ENCODE measurements around the gene GINS2.

Gene GINS2

GRCh38 chr16:85689285-85689949 lies 663 bp upstream of the GINS2 start:
- no peak for DNase-seq

- DNase-seq, result no peak
These were observed 893 bp downstream of the GINS2 start for GRCh38 chr16:85687651-85688471.

DNA sequence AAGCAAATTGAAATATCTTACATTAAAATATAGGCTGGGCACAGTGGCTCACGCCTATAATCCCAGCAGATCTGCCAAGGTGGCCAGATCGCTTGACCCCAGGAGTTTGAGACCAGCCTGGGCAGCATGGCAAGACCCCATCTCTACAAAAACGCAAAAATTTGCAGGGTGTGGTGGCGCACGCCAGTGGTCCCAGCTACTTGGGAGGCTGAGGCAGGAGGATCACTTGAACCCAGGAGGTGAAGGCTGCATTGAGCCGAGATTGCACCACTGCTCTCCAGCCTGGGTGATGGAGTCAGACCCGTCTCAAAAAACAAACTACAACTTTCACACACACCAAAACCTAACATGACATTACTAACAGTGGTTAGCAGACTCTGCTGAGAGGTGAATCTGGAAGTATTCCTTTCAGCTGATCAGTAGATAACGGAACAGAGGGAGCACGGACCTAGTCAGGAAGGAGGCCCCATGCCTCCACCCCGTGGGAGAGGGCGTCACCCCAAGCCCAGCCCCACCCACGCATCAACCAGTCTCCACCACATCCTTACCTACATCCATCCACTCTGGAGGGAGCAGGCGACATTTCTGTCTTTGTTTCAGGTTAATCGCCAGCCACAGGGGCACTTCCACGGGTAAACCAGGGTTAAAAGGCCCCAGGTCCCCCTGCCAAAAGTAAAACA lies 1.7 kb downstream of the GINS2 start:
- no peak for DNase-seq

- no peak for DNase-seq
These were observed 3.5 kb downstream of the GINS2 start for GRCh38 chr16:85685251-85685650.

GRCh38 chr16:85683363-85683762 lies 5.4 kb downstream of the GINS2 start:
- DNase-seq, result no peak

DNA sequence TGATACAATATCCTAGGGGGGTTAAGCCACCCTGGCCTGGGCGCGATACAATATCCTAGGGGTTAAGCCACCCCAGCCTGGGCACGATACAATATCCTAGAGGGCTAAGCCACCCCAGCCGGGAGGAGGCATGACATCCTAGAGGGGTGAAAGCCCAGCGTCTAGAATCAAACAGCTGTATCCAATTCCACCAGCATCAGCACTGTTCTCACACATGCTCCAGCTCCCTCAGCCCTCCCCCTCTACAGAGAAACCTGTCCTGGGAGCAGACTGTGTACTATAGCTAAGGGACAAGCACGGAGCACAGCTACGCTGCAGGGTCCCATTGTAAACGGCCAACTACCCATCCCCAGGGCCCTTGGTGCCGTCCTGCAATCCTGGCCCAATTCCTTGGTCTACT lies 6.2 kb downstream of the GINS2 start:
- no peak for DNase-seq

GRCh38 chr16:85681255-85681654 lies 7.5 kb downstream of the GINS2 start:
- no peak for DNase-seq

DNA sequence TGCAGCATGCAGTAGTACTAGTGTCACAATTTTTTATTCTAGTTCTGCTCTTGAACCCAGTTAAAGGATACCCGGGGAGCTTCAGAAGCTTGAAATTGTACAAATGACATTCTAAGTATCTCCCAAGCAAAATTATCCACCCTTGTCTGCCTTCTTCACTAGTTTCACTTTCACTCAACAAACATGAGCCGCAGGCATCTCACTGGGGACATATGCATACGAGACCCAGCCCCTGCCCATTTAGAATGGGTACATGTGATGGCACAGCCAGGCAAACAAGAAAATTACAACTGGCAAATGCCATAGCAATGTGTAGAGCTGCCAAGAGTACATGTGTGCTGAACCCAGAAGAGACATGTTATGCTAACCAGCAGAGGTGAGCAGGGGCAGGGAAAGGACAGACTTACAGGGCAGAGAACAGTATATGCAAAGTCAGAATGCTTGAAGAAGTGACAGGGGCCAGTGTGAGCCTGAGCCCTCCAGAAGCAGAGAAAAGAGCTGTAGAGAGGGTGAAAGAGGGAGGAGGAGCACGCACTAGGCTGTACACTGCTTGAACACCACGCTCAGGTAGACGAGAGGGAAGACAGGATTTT lies 8.3 kb downstream of the GINS2 start:
- no peak for DNase-seq

- DNase-seq, result no peak
These were observed 8.9 kb downstream of the GINS2 start for GRCh38 chr16:85679870-85680269.

DNA sequence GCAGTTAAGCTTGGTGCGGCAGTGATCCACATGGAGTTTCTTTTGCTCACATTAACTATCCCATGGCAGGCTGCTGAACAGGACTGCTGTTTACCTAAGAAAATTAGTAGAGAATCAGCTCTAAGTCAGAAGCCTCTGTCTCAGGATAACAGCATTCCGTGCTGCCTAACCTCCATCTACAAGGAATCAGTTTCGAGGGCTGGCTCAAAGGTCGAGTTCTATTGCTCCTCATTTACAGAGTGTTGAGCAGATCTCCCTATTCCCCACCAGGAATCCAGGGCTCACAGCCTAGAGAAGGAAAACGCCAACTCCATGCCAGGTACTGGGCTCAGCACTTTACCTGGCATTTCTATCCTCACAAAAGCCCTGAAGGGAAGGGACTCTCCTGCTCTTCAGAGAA lies 9.9 kb downstream of the GINS2 start:
- no peak for DNase-seq

DNA sequence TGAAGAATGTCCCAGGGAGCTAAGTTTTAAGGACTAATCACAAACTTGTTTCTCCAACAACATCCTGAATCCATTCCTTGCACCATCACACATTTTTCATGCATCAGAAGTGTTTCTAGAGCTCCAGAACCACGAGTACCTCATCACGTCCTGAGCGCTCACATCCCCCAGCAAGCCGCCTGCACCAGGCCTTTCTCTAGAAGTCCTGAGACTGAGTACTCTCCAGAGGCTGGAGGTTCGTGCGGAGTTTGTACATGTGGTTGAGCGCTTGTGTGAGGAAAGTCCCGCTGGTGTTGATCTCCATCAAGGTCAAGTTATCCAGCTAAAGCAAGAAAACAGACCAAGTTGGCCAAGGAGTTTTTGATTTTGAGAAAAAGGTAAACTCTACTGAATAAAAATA lies 10.7 kb downstream of the GINS2 start:
- no peak for DNase-seq

GRCh38 chr16:85677383-85677967 lies 11.3 kb downstream of the GINS2 start:
- DNase-seq, result no peak

DNA sequence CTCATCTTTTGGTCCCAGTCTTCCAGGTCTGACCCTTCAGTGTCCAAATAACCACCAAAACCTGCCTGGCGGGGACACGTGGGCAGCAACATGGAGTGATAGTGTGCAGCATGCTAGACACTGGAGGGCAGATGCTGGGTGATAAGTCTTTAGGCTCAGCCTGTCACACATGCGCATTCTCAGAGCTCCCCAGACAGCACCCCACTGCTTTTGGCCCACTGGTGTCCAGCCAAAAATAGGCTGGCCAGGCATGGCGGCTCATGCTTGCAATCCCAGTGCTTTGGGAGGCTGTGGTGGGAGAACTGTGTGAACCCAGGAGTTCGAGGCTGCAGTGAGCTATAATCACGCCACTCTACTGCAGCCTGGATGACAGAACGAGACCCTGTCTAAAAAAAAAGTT lies 12.3 kb downstream of the GINS2 start:
- DNase-seq, result no peak

DNA sequence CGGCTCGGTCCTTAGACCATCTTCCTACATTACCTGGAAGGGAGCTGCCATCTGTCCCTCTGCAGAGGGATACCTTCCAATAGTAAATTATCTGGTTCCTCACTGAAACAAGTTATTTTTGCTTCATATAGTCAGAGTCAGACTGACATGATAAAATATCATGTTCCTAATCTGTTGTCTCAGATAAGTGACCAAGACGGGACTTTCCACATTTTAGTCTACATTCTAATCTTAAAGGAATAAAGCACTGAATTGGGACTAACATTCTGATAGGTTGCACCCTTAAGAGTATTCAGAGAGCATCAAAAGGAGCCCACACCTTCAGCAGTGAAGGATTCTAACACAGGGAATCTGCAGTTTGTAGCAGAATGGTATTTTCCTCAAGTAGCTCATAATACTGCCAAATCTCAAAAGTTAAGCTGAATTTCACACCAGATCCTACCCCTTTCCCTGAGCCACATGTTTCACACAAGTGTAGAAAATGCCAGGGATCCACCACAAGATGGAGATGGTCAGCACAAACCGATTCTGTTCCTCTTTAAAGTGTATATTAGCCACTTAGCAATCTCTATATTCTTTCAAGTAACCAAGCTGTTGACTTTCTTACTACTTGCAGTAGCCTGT lies 13.4 kb downstream of the GINS2 start:
- no peak for DNase-seq

DNA sequence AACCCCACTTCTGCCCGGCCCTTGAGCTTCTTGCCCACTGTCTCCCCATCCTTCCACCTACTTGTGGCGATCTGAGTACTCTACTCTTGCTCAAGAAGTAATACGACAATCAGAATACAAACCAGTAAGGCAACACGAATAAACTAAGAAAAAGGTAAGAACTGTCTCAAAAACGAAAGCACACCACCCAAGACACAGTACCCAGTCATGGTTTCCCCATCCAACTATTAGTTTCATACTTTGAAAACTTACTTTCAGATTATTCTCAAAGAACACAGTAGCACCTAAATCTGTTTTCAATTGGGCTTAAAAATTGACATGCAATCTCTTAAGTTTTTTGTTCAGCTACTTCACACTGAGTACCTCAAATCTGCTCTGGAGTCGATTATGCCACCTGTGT lies 13.9 kb downstream of the GINS2 start:
- no peak for DNase-seq

DNA sequence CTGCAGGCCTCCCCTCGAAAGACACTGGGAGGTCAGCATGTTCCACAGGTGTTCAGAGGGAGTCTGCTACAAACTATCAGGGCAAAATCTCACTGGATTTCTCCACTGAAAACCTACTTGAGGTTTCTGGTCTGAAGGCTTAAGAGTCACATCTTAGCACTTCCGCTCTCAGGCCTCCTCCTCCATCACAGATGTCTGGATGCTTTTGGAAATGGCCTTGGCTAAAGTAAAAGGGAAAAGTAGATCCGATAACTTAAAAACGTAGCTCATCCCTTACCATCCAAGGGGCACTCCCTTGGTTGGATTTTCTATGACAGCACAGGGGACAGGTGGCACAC lies 14.4 kb downstream of the GINS2 start:
- DNase-seq, result no peak

- no peak for DNase-seq
These were observed 15.0 kb downstream of the GINS2 start for GRCh38 chr16:85673529-85674417.

DNA sequence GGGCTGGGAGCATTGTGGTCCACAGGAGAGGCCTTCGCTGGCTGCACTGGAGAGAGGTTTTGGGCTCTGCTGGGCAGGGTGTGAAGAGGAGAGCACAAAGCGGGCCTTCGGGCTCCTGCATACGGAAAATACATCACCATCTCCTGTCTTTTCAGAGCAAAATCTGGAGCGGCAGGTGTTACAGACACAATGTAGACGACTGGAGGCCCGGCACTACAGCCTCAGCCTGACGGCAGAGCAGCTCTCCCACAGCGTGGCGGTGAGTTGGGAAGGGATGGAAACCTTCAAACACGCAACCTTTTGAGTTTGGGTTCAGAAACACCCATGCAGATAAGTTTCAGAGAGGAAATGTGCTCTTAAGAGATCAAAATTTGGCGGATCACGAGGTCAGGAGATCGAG lies 17.9 kb downstream of the GINS2 start:
- no peak for DNase-seq

- DNase-seq, result no peak
These were observed 19.9 kb downstream of the GINS2 start for GRCh38 chr16:85668676-85669424.

- DNase-seq, result no peak
These were observed 20.8 kb downstream of the GINS2 start for GRCh38 chr16:85667841-85668413.

GRCh38 chr16:85667261-85667660 lies 21.5 kb downstream of the GINS2 start:
- DNase-seq, result no peak
